Ascending aorta (tissue), 2 donors: ENCODE measurements around the gene SYT1. TPM values are rescaled to one million over a fixed set of nuclear protein-coding genes. Genes with fewer than 3 reads are reported as not detected.

Experiments used
- DNase-seq, 2 donors: peaks; one replicate each; pipeline ENCODE4 v3.0.0-alpha.2; 2019; ENCODE audit warnings: low spot score in 2 of 2
- H3K27ac ChIP-seq, 2 donors: fragments of 200-600 bp; sonication (generic); one replicate each; pipeline ENCODE4 v1.5.1; 2016 to 2017; ENCODE audit warnings: mild to moderate bottlenecking in 1 of 2
- H3K27me3 ChIP-seq: fragments of 200-600 bp; sonication (generic); one replicate; pipeline ENCODE4 v1.5.1; 2017
- H3K36me3 ChIP-seq, 2 donors: fragments of 200-600 bp; sonication (generic); one replicate each; pipeline ENCODE4 v1.5.1; 2016
- H3K4me1 ChIP-seq, 2 donors: fragments of 200-600 bp; sonication (generic); one replicate each; pipeline ENCODE4 v1.5.1; 2016 to 2017; ENCODE audit warnings: mild to moderate bottlenecking in 1 of 2
- H3K4me3 ChIP-seq, 2 donors: fragments of 200-600 bp; sonication (generic); one replicate each; pipeline ENCODE4 v1.5.1; 2016 to 2017; ENCODE audit warnings: mild to moderate bottlenecking in 1 of 2
- H3K9me3 ChIP-seq, 2 donors: fragments of 200-600 bp; sonication (generic); one replicate each; pipeline ENCODE4 v1.5.1; 2016
- CTCF ChIP-seq, 3 experiments: fragments of 200-600 bp in 2 of 3; fragments of 450-650 bp in 1 of 3; sonication (generic) in 2 of 3; IDR thresholded peaks; one replicate each; pipeline ENCODE4 v1.5.1; 2016 to 2019; ENCODE audit warnings: antibody characterized with exemption in 3 of 3, mild to moderate bottlenecking in 1 of 3, moderate library complexity in 1 of 3
- intact Hi-C: fragments of 100-400 bp; cut with DNase I; formaldehyde crosslinking; loops from one replicate; pipeline ENCODE4 v1.15.1; 2023
- total RNA-seq: library from RNA; depleted of rRNA; stranded (reverse); fragments of >200 nt; gene quantifications from one replicate; pipeline ENCODE4 v1.1.0, GENCODE V29; 2016

The SYT1 gene
- total RNA-seq, 1 donor from 2014 or later, result 0.64 TPM

DNA sequence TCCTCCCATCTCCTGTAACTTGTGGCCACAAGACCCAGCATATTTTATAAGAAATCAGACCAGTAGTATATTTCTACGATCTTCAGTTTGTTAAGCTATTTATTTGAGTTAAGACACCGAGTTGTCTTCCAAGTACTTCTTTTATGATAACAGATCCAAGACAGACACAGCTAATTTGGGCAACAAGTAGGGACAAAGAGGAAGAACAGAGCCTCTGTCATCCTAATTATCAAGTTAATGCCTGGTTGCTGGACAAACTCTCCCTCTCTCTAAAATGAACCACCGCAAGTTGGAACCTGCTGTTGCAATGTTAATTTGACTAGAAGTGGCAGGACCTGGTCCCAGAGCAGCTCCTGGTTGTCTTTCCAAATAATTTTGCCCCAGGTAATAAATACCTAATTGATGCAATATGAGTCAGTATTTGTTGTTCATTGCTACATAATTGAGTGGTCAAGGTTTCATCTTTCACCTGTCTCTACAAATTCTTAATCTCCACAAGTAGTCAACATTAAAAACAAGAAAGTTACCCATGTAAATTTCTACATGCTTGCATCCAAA, 502.5 kb downstream of the SYT1 start:
- H3K27ac ChIP-seq, result no peak overlapping the region
- intact Hi-C loops, result no loop called here
- no peaks in the 10 kb centered on the region for H3K27me3 ChIP-seq
- no peaks in the 10 kb centered on the region for H3K36me3 ChIP-seq
- no peak for TF ChIP-seq CTCF (IDR thresholded peaks at IDR 0.05)
- no peaks in the 10 kb centered on the region for H3K9me3 ChIP-seq
- no peak for DNase-seq
- no peaks in the 10 kb centered on the region for H3K4me1 ChIP-seq
- H3K4me3 ChIP-seq, result no peak overlapping the region

GRCh38 chr12:79370021-79370420, 505.4 kb downstream of the SYT1 start:
- intact Hi-C loops, result no loop called here
- H3K36me3 ChIP-seq, result no peaks in the 10 kb centered on the region
- no peaks in the 10 kb centered on the region for H3K4me1 ChIP-seq
- no peaks in the 10 kb centered on the region for H3K27me3 ChIP-seq
- no peak overlapping the region for H3K27ac ChIP-seq
- no peak for DNase-seq
- no peaks in the 10 kb centered on the region for H3K9me3 ChIP-seq
- no peak for TF ChIP-seq CTCF (IDR thresholded peaks at IDR 0.05)
- no peak overlapping the region for H3K4me3 ChIP-seq

DNA sequence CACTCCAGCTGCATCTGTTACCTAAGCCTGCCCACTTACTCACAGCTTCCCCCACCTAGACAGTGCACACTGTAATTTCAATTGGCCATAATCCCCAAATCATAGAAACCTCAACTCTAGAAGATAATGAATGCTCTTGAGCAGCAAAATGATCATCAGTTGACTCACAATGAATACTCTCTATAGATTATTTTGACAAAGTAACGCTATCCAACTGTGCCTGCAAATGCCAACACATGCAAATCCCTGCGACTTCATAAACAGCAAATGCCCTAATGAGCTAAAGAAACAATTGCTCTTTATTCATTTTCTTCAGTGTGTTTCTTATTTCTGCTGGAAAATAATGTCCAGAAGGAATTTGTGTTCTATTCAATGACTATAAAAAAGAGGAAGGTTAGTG, 506.7 kb downstream of the SYT1 start:
- H3K27ac ChIP-seq, result no peak overlapping the region
- H3K9me3 ChIP-seq, result no peaks in the 10 kb centered on the region
- no peaks in the 10 kb centered on the region for H3K4me1 ChIP-seq
- H3K4me3 ChIP-seq, result no peak overlapping the region
- no peaks in the 10 kb centered on the region for H3K36me3 ChIP-seq
- no peak for TF ChIP-seq CTCF (IDR thresholded peaks at IDR 0.05)
- intact Hi-C loops, result no loop called here
- H3K27me3 ChIP-seq, result no peaks in the 10 kb centered on the region
- DNase-seq, result no peak

GRCh38 chr12:79373896-79374499, 509.4 kb downstream of the SYT1 start:
- Histone ChIP-seq H3K27me3 (no peaks in the 10 kb centered on the region), H3K4me3 (no peak overlapping the region), H3K27ac (no peak overlapping the region), H3K36me3 (no peaks in the 10 kb centered on the region), H3K4me1 (no peaks in the 10 kb centered on the region), H3K9me3 (no peaks in the 10 kb centered on the region)
- TF ChIP-seq CTCF (IDR thresholded peaks at IDR 0.05), result peak in 2 of 3 experiments; percentile 29 to 42
- intact Hi-C loops, result no loop called here
- no peak for DNase-seq

DNA sequence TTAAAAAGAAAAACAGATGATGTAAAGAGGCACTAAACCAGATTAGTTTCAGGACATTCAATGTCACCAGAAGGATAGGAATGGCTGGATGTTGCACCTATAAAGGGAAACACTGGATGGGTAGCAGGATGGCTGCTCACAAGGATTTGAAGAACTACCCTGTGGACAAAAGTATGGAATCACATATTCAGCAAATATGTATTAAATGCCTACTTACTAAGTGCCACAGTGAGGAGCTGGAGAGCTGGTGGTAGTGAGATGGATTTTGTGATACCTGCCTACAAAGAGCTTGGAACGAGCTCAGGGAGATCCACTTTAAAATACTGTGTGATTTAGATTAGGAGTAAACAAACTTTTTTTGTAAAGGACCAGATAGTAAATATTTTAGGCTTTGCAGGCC, 510.0 kb downstream of the SYT1 start:
- no peak for TF ChIP-seq CTCF (IDR thresholded peaks at IDR 0.05)
- no peaks in the 10 kb centered on the region for H3K36me3 ChIP-seq
- H3K27me3 ChIP-seq, result no peaks in the 10 kb centered on the region
- DNase-seq, result no peak
- intact Hi-C loops, result no loop called here
- no peak overlapping the region for H3K4me3 ChIP-seq
- H3K9me3 ChIP-seq, result no peaks in the 10 kb centered on the region
- no peak overlapping the region for H3K27ac ChIP-seq
- H3K4me1 ChIP-seq, result no peaks in the 10 kb centered on the region

- intact Hi-C loops, result no loop called here
- H3K27ac ChIP-seq, result no peak overlapping the region
- TF ChIP-seq CTCF (IDR thresholded peaks at IDR 0.05), result no peak
- no peaks in the 10 kb centered on the region for H3K36me3 ChIP-seq
- H3K4me3 ChIP-seq, result no peak overlapping the region
- no peaks in the 10 kb centered on the region for H3K27me3 ChIP-seq
- DNase-seq, result no peak
- H3K9me3 ChIP-seq, result no peaks in the 10 kb centered on the region
- H3K4me1 ChIP-seq, result no peaks in the 10 kb centered on the region
Measured at GRCh38 chr12:79375050-79375449, 510.5 kb downstream of the SYT1 start.
